Suppressor macrophage treated with lipopolysaccharide for 1 hour (primary cell): ENCODE data around the gene PAK1.
"Not testable (repeated sequence)": the region's sequence is repeated elsewhere in the genome, so short reads cannot be mapped to it uniquely, and the experiment has no call there.

ENCODE experiments used
- DNase-seq, 3 donors: peaks; one replicate each; pipeline ENCODE4 v3.0.0-alpha.2; 2020 to 2022

PAK1 gene

DNA sequence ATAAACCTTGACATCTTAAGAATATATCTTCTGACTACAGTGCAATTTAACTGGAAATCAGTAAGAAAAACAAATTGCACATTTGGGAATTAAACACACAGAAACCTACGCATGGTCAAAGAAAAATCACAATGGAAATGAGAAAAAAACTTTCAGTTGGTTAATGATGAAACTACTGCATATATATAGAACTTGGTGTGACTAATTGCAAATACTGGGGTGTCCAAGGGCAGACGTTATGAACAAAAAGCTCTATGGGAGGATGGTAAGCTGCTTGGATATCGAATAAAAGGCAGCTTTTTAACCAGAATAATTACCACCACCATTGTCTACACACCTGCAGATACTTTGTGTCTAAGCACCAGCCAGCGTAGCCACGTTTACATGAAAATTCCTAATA lies 173.2 kb downstream of the PAK1 start:
- no peak for DNase-seq

DNA sequence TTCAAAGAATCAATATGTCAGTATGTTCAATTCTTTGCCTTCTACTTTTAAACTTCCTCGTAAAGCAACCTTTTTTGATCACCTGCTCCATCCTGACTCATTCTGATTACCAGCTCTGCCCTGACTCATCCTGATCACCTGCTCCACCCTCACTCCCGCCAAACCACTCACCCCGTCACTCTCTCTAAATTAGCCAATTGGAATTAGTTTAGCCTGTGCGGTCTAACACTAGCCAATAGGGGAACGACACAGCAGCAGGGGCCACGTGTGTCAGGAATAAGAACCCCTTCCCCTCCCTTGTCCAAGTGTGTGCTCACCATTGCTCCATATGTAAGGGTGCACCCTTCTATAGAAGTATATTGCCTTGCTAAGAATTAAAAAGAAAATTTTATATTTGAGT lies 173.9 kb downstream of the PAK1 start:
- not testable (repeated sequence) for DNase-seq

DNA sequence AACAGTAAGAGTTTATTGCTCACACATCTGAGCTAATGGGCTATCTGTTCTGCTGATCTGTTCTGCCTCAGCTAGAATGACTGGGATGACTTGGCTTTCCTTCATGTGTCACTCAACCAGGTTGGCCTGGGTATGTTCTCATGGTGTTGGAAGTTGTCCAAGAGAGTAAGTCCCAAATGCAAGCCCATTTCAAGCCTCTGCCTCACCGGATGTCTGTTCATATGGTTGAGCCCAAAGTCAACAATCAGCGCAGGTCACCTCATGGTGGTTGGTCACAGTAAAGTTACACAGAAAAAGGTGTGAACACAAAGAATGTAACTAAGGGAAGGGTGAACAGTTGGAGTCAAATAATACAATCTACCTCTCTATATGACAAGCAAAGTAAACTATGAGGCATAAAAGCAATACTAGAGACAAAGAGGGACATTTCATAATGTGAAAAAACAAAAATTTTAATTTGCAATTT lies 174.3 kb downstream of the PAK1 start:
- no peak for DNase-seq

DNA sequence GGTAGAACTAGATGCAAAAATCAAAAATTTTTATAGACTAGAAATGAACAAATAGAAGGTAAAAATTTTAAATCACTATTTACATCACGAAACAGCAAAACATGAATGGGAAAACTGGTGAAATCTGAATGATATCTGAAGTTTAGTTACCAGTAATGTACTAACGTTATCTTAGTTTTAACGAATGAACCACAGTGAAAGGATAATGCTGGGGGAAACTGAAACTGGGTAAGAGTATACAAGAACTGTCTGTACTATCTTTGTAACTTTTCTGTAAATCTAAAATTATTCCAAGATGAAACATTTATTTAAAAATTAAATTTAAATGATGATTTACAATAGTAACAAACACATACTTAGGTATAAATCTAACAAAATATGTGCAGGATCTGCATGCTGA lies 179.9 kb downstream of the PAK1 start:
- DNase-seq = no peak

DNA sequence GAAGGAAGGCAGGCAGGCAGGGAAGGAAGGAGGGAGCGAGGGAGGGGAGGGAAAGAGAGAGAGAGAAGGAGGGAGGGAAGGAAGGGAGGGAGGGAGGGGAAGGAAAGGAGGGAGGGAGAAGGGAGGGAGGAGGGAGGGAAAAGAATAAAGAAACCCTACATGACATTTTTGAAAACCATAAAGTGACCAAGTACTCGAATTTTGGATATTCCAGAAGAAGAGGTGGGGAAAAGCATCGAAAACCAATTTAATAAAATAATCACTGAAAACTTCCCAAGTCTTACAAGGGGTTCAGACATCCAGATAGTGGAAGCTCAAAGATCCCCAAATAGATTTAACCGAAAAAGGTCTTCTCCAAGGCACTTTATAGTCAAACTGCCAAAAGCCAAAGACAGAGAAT lies 184.2 kb downstream of the PAK1 start:
- DNase-seq = no peak

DNA sequence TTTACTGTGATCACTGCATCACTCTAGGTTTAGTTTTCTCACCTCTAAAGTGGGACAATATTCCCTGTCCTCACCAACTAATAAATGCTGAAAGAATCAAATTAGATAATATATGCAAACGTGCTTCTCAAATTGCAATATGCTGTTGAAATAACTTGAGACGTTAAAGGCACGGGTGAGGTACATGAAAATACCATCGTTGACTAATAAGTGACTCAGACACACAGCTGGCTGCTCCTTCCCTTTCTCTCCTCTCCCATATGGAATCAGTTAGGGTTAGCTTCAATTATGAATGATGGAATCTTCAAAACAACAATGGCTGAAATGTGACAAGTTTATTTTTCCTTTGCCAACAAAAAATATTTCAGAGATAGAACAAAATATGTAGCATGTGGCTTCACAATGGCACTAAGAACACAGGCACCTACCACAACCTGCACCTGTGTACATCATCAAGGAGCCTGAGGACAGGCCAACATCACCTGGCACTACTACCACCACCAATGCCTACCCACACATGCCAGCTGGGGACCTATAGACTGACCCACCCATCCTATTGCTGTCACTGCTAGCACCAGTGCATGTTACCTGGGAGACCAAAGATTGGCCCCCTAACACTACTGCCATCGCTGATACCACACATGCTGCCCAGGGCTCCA lies 186.2 kb downstream of the PAK1 start:
- DNase-seq = peak; percentile 14 to 30 (median 24)

DNA sequence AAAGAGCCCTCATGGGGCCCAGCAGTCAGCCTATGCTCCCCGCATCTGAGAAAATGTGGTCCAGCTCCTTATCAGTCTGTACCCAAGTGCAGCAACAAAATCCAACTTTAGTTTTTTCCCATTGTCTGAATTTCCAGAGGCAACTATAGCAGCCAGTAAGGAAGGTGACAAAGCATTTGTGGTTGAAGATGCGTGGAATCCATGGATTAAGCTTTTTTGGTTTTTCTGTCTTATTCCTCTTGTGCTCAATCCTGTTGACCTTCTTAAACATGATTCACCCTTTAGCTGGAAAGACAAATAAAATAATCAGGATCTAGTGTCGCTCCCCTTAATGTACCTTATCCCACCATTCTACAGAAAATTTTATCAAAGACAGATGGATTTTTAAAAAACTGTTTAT lies 186.8 kb downstream of the PAK1 start:
- no peak for DNase-seq

DNA sequence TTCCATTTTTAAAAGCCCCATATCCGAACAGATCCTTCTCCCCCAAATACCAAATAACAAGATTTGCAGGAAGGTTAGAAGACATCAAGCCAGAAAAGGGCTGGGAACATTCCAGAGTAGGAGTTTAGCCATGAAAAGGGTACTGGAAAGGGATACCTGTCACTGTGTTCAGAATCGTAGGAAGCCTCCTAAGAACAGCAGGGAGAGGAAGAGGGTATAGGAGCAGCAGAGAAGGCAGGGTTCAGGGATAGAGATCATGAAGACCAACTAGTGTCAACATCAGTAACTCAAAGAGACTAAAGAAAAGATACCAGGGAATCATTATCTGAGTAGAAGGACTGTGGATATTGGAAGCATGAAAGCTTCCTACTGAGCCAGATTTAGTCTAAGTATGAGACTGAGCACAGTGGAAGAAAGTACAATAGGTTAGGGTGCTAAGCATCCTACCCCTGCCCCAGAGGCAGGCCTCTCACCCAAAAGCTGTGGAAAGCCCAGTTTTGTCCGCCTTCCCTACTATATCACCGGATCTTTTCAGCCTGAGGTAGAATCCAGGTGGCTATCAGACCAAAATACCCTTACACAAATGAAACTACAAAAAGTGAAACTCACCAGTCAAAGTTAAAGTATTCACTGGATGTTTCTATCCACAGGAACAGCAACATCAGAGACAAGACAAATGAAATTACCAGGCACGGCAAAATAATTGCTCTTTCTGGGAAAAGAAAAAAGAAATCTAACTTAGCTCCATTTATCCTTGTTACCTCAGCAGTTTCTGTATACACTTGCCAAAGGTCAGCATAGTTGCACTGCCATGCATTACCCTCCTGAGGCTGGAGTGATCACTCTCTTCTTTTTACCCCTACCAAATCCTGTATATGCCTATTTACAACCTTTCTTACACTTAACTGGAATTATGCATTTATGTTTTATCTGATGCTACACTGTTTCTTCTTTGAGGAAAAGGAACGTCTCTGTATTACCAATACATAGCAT lies 189.1 kb downstream of the PAK1 start:
- DNase-seq = no peak

DNA sequence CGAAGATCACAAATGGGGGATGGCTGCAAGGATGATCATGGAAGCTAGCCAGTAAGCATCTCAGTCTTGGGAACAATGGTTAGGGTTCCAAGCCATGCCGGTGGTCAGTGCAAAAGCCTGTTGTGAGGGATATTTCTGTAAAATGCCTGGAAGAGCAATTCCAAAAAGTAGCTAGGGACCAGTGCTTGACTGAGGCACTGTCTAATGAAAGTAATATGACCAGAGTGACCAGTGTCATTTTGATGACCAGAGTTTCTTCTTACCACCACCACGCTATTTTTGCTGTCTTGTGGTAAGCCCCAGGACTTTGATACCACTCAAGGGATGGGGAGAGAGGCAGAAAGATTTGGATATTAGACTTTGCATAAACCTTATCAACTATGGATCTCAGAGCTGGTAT lies 190.8 kb downstream of the PAK1 start:
- DNase-seq = no peak

DNA sequence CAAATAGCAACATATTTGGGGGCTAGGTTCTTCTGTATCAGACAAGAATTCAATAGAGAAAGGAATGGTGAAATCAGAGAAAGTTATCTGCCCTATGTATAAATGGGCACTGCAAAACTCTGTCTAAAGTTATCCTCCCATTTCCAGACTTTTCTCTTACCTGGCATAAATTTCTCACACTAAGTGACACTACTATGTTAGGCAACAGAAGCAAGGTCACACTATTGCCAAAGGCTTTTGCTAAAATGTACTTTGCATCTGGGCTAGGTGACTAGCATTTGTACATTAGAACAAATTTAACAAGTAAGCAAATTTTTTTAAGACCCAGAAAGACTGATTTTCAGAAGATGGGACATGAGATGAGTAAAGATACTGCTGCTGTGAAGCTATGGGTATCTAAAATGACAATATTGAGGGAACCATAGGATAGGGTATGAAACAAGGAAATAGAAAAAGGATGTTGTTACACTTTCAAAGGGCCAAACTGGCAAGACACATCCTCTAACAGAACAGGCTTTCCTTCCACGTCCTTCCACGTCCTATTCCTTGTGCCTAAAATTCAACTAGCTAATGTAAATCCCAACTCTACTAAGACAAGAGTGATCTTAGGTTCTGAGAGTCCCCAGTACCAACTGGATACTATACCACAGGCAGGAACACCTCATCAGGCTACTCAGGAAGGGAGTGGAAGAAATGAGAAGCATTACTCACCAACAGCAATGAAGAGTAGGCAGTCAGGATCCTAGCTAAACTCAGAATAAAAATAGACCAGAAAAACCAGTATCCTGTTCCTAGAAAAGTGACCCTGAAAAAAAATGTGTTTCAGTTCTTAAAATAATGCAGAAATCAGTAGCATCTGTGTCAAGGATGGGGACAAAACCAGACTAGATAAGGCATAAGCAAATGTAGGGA lies 195.0 kb downstream of the PAK1 start:
- DNase-seq = peak; percentile 18 to 40 (median 34)

DNA sequence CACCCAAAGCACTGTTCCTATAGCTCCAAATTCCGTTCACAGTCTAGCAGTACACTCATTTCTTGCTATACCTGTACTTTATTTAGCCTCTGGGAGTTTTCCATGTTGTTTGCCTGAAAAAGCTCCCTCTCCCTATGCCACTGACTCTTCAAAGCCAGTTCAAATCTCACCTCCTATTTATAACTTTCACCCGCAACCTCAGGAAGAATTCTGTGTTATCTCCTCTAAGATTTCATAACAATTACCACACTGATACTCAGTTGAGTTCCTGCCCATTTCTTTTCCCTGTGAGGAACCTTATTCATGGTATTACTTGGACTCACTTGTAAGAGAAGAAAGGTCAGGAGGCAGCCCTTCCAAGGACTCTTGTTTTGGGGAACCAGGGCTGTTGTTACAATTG lies 197.6 kb downstream of the PAK1 start:
- no peak for DNase-seq
